ENCODE results near the gene ACAP3.
"Not testable (repeated sequence)": the region's sequence is repeated elsewhere in the genome, so short reads cannot be mapped to it uniquely, and the experiment has no call there.

ACAP3 gene

GRCh38 chr1:1264026-1264425, 43.7 kb downstream of the ACAP3 start:
- no peak for DNase-seq (ENCODE audit: low read depth)

- no peak for DNase-seq (ENCODE audit: low read depth)
Observed at GRCh38 chr1:1262758-1263157, 45.0 kb downstream of the ACAP3 start.

- DNase-seq (ENCODE audit: low read depth), result no peak
Observed at GRCh38 chr1:1262071-1262470, 45.7 kb downstream of the ACAP3 start.

- DNase-seq (ENCODE audit: low read depth), result no peak
Observed at GRCh38 chr1:1260843-1261560, 46.7 kb downstream of the ACAP3 start.

- DNase-seq (ENCODE audit: low read depth), result no peak
Observed at GRCh38 chr1:1259951-1260600, 47.7 kb downstream of the ACAP3 start.

GRCh38 chr1:1259540-1259939, 48.2 kb downstream of the ACAP3 start:
- no peak for DNase-seq (ENCODE audit: low read depth)

- DNase-seq (ENCODE audit: low read depth), result no peak
Observed at GRCh38 chr1:1259119-1259488, 48.6 kb downstream of the ACAP3 start.

GRCh38 chr1:1256956-1257871, 50.5 kb downstream of the ACAP3 start:
- no peak for DNase-seq (ENCODE audit: low read depth)

GRCh38 chr1:1255611-1256010, 52.1 kb downstream of the ACAP3 start:
- DNase-seq (ENCODE audit: low read depth), result no peak

- no peak for DNase-seq (ENCODE audit: low read depth)
Observed at GRCh38 chr1:1255078-1255477, 52.7 kb downstream of the ACAP3 start.

GRCh38 chr1:1254667-1254998, 53.1 kb downstream of the ACAP3 start:
- no peak for DNase-seq (ENCODE audit: low read depth)

- DNase-seq (ENCODE audit: low read depth), result no peak
Observed at GRCh38 chr1:1253972-1254666, 53.6 kb downstream of the ACAP3 start.

GRCh38 chr1:1253314-1253713, 54.4 kb downstream of the ACAP3 start:
- no peak for DNase-seq (ENCODE audit: low read depth)

GRCh38 chr1:1250786-1251284, 56.9 kb downstream of the ACAP3 start:
- DNase-seq (ENCODE audit: low read depth), result no peak

GRCh38 chr1:1248009-1248913, 59.5 kb downstream of the ACAP3 start:
- DNase-seq (ENCODE audit: low read depth), result not testable (repeated sequence)

GRCh38 chr1:1247341-1247913, 60.3 kb downstream of the ACAP3 start:
- DNase-seq (ENCODE audit: low read depth), result no peak

- no peak for DNase-seq (ENCODE audit: low read depth)
Observed at GRCh38 chr1:1246577-1247340, 61.0 kb downstream of the ACAP3 start, which contains the start of gene C1QTNF12. TSS of gene C1QTNF12 (minus strand) at chr1:1246722. CDS start at chr1:1246690, 32 bp downstream.

GRCh38 chr1:1245817-1246576, 61.7 kb downstream of the ACAP3 start:
- DNase-seq (ENCODE audit: low read depth), result no peak

GRCh38 chr1:1245178-1245816, 62.4 kb downstream of the ACAP3 start:
- DNase-seq (ENCODE audit: low read depth), result no peak
